ENCODE data around the gene AGAP2. TPM values are rescaled to one million over a fixed set of nuclear protein-coding genes. Genes with fewer than 3 reads are reported as not detected.

Gene AGAP2
- polyA plus RNA-seq, 3 donors from 2014 or later = 1.4 to 10.5 (median 3.2) TPM

DNA sequence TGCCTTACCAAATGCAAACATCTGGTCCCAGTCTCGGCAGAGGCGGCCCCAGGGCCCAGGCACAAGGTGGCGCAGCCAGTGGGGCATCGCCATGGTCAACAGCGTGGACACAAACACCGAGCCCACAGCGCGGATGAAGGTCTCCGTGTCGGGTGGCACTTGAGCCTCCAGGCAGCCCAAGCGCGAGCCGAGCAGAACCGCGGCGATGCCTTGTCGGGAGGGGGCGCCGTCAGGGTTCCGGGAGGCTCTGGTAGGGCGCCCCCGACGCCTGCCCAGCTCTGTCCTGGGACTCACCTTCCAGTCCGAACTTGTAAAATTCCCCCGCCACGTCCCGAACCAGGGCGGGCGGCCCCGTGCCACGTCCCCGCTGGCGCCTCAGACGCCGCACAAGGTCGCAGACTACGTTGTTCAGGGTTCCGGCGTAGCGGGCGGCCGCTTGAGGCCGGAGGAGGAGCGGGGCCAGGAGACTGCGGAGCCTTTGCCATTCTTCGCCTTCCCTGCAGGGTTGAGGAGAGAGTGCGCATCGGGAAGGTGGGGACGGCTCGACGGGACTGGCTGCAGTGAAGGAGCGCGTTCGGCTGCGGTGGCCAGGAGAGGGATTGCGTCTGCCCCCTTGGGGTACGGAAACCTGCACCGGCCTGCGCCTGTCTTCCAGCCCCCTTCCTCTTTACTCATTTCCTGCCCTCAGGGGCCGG is 26.6 kb upstream of the AGAP2 start:
- Mint-ChIP-seq H3K9me3 (no peaks in the 10 kb centered on the region), H3K36me3 (peaks cover 4 to 13% (median 6%) of the 10 kb centered on the region in 3 donors), H3K4me1 (peaks cover 29 to 34% of the 10 kb centered on the region in 2 donors), H3K27ac (no peak overlapping the region), H3K27me3 (ENCODE audit: low read depth in 3 of 3) (peaks cover 18 to 30% (median 20%) of the 10 kb centered on the region in 3 donors), H3K4me3 (peak overlapping the region; percentile 61 to 83 (median 69))
- DNase-seq = peak in 2 of 3 donors; percentile 33 to 35

DNA sequence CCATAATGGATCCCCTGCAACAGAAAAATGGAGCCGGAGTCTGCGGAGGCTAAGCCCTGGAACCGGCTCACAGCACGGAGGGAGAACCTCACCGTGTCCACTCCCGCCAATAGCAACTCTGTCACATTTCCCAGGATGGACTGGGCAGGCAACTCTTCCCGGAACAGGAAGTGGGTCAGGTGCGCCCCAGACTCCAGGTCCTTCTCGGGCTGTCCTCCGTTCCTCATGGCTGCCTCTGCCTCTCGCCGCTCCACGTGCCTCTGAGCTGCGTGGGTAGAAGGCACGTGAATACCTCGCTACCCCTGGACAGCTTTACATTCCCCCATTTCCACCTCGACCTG is 26.1 kb upstream of the AGAP2 start:
- Mint-ChIP-seq H3K4me1 (peaks cover 29 to 30% of the 10 kb centered on the region in 2 donors), H3K9me3 (no peaks in the 10 kb centered on the region), H3K27ac (no peak overlapping the region), H3K27me3 (ENCODE audit: low read depth in 3 of 3) (peaks cover 19 to 30% (median 20%) of the 10 kb centered on the region in 3 donors), H3K36me3 (peaks cover 0 to 13% (median 6%) of the 10 kb centered on the region in 3 donors), H3K4me3 (peak overlapping the region; percentile 52 to 83 (median 69))
- no peak for DNase-seq

DNA sequence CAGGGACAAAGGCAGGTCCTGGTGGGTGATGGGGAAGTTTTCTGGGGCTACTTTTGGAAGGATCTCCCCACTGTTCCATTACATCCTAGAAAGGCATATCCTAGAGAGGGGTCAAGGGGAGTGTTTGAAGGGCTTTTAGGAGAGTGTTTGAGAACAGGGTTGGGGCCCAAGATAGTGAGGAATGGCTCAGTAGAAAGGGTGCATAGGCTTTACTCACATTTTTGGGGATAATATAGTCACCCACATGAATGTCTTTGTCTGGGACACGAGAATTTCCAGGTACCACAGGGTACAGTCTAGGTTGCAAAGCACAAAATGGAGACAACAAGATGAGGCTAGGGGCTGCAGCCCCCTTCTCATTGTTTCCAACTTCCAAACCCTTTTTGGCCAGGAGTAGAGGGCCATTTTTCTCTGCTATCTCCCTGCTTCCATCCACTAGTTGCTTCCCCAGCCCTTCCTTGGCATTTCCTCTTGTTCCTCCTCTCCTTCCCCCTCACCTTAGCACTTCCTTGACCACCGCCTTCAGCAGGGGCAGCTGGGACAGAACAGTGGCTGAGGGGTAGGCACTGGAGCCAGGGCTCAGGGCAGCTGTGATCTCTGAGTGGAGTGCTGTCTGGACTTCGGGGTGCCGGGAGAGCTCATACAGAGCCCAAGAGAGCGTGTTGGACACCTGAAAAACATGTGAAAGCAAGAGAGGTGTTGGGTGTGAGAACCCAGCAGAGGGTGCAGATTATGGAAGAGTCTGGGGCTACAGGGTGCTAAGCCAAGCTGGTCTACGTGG is 25.5 kb upstream of the AGAP2 start:
- Mint-ChIP-seq H3K9me3 (no peaks in the 10 kb centered on the region), H3K27me3 (ENCODE audit: low read depth in 3 of 3) (peaks cover 18 to 30% (median 20%) of the 10 kb centered on the region in 3 donors), H3K4me3 (peak overlapping the region; percentile 52 to 83 (median 69)), H3K4me1 (peaks cover 29 to 35% of the 10 kb centered on the region in 2 donors), H3K36me3 (peaks cover 3 to 10% (median 4%) of the 10 kb centered on the region in 3 donors), H3K27ac (no peak overlapping the region)
- no peak for DNase-seq

DNA sequence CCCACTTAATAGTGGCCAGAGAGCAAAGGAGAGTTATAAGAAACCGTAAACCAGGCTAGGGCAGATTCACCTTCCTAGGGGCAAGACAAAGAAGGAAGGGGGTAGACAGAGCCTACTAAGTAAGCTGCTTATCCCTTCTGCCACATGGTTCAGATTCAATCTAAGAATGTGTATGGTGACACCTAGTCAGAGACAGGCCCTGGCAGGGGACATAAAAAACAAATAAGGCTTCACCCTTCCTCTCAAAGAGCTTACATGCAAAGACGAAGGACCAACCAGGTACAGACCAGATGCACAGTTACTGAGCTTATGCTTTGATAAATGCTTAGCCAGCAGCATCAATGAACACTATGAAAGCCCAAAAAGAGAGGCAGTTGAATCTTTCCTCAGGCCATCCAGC is 23.9 kb upstream of the AGAP2 start:
- H3K9me3 Mint-ChIP-seq = no peaks in the 10 kb centered on the region
- DNase-seq = no peak
- no peak overlapping the region for H3K4me3 Mint-ChIP-seq

DNA sequence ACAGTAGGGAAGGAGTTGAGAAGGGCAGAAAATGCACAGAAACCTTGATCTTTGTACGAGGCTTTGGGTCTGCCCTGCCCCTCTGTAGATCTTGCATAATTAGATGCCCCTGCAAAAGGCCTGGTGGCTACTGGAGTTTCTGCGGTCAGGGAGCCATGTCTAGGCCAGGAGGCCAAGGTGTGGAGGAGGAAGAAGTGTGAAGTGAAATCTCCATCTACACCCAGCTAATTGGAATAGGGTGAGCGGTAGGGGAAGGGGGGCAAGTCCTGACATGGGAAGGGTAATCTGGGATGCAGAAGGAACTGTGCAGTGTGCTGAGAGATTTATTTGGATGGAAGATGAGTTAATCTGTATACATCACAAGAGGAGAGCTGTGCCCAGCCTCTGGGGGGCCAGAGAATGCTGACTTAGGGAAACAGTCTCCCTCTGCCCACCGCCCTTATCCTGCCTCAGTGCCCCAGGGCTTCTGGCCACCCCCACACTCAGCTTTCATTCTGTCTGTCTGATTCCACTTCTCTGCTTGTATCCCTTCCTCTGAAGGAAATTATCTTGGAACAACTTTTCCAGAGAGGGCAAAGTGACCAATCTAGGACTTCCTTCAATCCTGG is 23.0 kb upstream of the AGAP2 start:
- H3K27ac Mint-ChIP-seq = no peak overlapping the region

More for the DNA sequence above, 23.9 kb upstream of the AGAP2 start:
- no peak overlapping the region for H3K27ac Mint-ChIP-seq
- H3K4me1 Mint-ChIP-seq = peaks cover 29 to 35% of the 10 kb centered on the region in 2 donors
- H3K27me3 Mint-ChIP-seq (ENCODE audit: low read depth in 3 of 3) = peaks cover 16 to 30% (median 20%) of the 10 kb centered on the region in 3 donors
- peaks cover 0 to 8% (median 3%) of the 10 kb centered on the region in 3 donors for H3K36me3 Mint-ChIP-seq

DNA sequence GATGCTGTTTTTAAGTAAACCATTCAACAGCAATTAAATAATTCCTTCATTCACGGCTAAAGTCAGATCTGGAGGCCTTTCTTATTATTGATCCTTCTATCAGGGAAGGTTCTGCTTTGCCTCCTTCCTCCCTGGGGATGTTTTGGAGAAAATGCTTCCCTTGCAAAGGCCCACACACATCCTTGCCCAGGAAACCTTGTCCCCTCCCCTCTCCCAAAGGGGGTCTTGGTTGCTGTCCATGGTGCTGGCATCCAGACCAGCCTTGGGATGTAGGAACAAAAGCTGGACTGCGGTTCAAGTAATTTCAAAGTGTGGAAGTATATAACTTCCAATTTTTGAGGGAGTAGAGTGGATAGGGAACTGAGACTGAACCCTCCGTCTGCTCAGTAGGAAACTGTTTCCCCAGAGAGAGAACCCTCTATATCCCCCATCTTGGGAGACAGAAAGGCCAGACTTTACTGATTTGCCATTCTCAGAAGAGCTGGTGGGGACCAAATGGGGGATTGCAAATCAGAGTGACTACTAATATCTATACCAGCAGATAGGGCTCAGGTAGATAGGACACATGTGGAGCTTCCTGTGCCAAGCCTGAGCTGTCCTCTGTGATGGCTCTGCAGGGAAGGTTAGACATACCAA is 21.9 kb upstream of the AGAP2 start:
- DNase-seq = no peak
- peaks cover 0 to 8% (median 3%) of the 10 kb centered on the region in 3 donors for H3K36me3 Mint-ChIP-seq
- no peaks in the 10 kb centered on the region for H3K9me3 Mint-ChIP-seq
- no peak overlapping the region for H3K27ac Mint-ChIP-seq
- H3K27me3 Mint-ChIP-seq (ENCODE audit: low read depth in 3 of 3) = peaks cover 11 to 23% (median 13%) of the 10 kb centered on the region in 3 donors
- no peak overlapping the region for H3K4me3 Mint-ChIP-seq
- H3K4me1 Mint-ChIP-seq = peaks cover 27 to 31% of the 10 kb centered on the region in 2 donors

More for the DNA sequence above, 23.0 kb upstream of the AGAP2 start:
- H3K36me3 Mint-ChIP-seq = peaks cover 0 to 8% (median 3%) of the 10 kb centered on the region in 3 donors
- DNase-seq = no peak
- no peaks in the 10 kb centered on the region for H3K9me3 Mint-ChIP-seq
- peaks cover 16 to 31% (median 19%) of the 10 kb centered on the region in 3 donors for H3K27me3 Mint-ChIP-seq (ENCODE audit: low read depth in 3 of 3)
- H3K4me3 Mint-ChIP-seq = no peak overlapping the region
- H3K4me1 Mint-ChIP-seq = peaks cover 31 to 36% of the 10 kb centered on the region in 2 donors

DNA sequence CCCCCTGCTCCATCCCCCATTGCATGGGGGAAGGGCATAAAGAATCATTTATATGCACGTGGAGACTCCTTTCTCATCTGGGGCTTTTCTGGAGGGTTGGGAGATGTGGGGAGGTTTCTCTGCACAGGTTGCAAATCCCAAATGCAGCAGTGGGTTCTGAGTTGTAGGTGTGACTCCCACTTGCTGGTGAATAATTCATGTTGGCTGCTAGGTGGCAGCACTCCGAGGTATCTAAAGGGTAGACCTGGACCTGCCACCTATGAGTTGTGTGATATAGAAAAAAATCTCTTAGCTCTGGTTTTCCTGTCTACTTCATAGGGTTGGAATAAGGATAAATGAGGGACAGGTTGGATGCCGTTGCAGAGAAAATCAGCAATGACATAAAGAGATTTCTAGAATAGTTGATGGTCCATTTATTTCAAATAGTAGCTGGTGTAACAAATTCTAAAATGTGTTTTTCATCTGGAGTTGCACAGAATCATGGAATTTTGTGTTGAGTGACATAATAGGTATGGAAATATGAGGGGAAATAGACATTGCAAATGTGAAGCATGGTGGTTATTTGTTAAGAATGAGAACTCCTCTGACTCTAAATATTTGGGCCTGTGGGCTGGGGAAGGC is 20.9 kb upstream of the AGAP2 start:
- H3K4me1 Mint-ChIP-seq = peaks cover 20 to 25% of the 10 kb centered on the region in 2 donors
- no peak overlapping the region for H3K27ac Mint-ChIP-seq
- H3K4me3 Mint-ChIP-seq = no peak overlapping the region
- peaks cover 0 to 8% (median 3%) of the 10 kb centered on the region in 3 donors for H3K36me3 Mint-ChIP-seq
- DNase-seq = peak in 1 of 3 donors; percentile 33
- no peaks in the 10 kb centered on the region for H3K9me3 Mint-ChIP-seq
- peaks cover 8 to 20% (median 11%) of the 10 kb centered on the region in 3 donors for H3K27me3 Mint-ChIP-seq (ENCODE audit: low read depth in 3 of 3)

DNA sequence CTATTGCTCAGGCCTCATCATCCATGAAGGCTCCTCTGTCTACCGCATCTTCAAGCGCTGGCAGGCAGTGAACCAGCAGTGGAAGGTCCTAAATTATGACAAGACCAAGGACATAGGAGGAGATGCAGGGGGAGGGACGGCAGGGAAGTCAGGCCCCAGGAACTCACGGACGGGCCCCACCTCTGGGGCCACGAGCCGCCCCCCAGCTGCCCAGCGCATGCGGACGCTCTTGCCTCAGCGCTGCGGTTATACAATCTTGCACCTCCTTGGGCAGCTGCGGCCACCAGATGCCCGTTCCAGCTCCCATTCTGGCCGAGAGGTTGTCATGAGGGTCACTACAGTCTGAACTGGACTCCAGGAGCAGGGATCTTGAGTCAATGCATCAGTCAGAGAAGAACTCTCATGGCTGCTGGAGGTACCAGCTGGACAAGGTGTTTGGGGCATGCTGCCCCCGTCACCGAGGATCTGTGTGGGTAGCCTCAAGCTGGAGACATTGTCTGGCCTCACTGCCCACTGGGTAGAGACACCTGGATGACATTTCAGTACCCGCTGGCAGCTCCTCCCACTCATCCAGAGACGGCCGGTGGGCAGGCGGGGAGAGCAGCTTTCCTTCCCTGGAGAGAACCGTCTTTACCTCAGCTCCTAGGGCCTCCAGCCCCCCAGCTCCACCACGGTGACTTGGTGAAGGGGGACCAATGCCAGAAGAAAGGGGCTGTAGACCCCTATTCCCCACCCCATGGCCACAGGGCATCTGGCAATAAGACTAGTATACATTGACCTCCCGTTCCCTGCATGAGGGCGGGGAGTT is 20.2 kb upstream of the AGAP2 start:
- H3K27ac Mint-ChIP-seq = no peak overlapping the region

DNA sequence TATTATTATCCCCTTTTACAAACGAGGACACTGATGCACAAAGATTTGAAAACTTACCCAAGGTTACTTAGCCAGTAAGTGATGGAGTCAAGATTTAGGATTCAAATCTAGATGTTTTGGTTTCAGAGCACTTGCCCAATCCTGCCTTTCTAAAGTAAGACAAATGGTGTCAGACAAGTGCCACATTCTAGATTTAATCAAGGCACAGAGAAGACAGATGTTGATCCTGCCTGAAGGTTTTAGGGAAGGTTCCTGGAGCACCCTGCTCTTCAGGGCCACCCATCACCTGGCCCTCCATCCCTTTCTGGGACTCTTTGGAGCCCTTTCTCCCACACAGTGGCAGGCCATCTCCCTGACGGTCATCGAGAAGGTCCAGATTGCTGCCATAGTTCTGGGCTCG is 19.2 kb upstream of the AGAP2 start:
- Mint-ChIP-seq H3K27me3 (ENCODE audit: low read depth in 3 of 3) (peaks cover 1 to 7% (median 4%) of the 10 kb centered on the region in 3 donors), H3K27ac (no peak overlapping the region), H3K4me1 (peaks cover 32 to 38% of the 10 kb centered on the region in 2 donors), H3K4me3 (peak overlapping the region in 1 of 5 donors; percentile 15), H3K36me3 (peaks cover 0 to 8% (median 3%) of the 10 kb centered on the region in 3 donors), H3K9me3 (no peaks in the 10 kb centered on the region)
- no peak for DNase-seq

More for the DNA sequence above, 20.2 kb upstream of the AGAP2 start:
- Mint-ChIP-seq H3K4me1 (peaks cover 22 to 28% of the 10 kb centered on the region in 2 donors), H3K4me3 (no peak overlapping the region), H3K9me3 (no peaks in the 10 kb centered on the region), H3K36me3 (peaks cover 0 to 8% (median 3%) of the 10 kb centered on the region in 3 donors), H3K27me3 (ENCODE audit: low read depth in 3 of 3) (peaks cover 8 to 15% (median 12%) of the 10 kb centered on the region in 3 donors)
- DNase-seq = no peak

DNA sequence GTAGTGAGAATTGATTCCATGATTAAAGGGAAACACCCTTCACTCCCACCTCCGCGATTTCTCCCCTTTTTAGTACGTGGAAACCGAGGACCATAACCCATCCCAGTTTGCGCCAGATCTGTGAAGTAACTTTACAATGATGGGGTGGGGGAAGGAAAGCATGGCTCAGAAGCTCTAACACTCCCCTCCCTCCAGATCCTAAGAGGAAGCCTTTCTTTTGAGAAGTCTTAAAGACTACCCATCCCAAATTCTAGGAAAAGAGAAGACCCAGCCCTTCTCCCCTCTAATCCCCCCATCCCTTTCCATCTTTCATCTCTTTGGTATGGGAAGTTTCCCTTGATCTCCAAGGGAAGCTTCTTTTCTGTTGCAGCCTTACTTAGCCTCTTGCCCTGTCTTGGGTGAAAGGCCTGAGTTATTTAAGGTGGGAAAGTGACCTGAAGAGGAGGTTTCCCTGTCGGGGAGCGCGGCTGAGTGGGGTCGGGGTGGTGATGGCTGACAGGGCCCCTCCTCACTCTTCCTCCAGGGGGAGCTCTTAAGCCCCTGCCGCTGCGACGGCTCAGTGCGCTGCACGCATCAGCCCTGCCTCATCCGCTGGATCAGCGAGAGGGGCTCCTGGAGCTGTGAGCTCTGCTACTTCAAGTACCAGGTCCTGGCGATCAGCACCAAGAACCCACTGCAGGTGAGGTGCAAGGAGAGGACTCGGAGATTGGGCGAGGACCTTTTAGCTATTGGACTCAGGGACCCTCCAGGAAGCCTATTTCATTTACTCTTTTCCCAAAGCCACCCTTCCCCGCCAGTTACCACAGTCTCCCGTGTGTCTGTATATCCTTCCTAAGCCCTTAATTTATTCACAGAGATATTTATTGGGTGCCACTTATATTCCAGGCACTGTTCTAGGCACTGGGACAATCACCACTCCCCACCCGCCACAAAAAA is 18.1 kb upstream of the AGAP2 start:
- H3K9me3 Mint-ChIP-seq = no peaks in the 10 kb centered on the region

More for the DNA sequence above, 18.1 kb upstream of the AGAP2 start:
- Mint-ChIP-seq H3K27ac (peak overlapping the region; percentile 55 to 91 (median 76)), H3K4me1 (peaks cover 43 to 49% of the 10 kb centered on the region in 2 donors), H3K4me3 (peak overlapping the region; percentile 80 to 92 (median 85)), H3K27me3 (ENCODE audit: low read depth in 3 of 3) (peaks cover 6 to 13% (median 8%) of the 10 kb centered on the region in 3 donors), H3K36me3 (peaks cover 0 to 8% (median 3%) of the 10 kb centered on the region in 3 donors)
- DNase-seq = peak; percentile 54 to 63 (median 62)
